ENCODE data around the gene PIK3CD.
A peak's percentile ranks its signal among the peaks of the same experiment; 100 is the strongest.

PIK3CD gene

GRCh38 chr1:9651565-9652378, at the start of gene PIK3CD:
Gene PIK3CD (plus strand): TSS chr1:9651731. CDS start chr1:9710456, 58,725 bp downstream.
- peak; percentile 62 for DNase-seq

- DNase-seq, result no peak
Measured at GRCh38 chr1:9601942-9602793, 49.4 kb upstream of the PIK3CD start.

GRCh38 chr1:9602794-9603167, 48.8 kb upstream of the PIK3CD start:
- no peak for DNase-seq

DNA sequence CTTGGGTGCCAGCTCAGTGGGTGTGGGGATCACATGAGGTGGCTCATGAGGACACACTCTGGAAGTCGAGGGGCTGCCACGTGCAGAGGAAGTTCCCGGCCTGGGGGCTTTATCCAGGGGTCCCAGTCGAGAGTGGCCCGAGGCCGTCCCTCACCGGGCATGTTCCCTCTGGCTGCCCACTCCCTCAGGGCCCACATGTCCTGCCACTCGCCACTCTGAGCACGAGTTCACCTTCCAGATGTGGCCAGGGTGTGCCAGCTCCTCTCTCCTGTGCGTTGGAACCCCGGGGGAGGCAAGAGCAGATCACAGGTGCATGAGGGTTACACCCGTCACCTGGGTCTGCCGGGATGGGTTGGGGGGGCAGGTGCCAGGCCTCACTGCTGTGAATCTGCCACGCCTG, 48.2 kb upstream of the PIK3CD start:
- no peak for DNase-seq

GRCh38 chr1:9603766-9604753, 47.5 kb upstream of the PIK3CD start:
- DNase-seq, result no peak

DNA sequence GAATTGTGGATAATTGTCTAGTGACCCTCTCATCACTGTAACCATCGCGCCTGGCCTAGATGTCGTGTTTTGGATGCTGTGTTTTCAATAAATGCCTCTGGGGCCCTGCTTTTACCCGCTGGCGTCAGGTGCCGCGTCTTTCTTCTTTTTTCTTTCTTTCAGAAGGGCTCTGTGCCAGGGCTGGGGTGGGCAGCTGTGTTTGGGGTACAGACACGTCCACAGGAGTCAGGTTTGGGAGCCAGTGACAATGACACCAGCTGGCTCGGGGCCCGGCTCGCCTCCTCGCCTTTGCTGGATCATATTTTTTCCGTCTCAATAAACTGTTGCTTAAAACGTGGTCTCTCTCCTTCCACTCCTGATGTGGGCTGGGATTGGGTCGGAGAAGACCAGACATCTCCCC, 46.7 kb upstream of the PIK3CD start:
- no peak for DNase-seq

- DNase-seq, result no peak
Measured at GRCh38 chr1:9605946-9606455, 45.5 kb upstream of the PIK3CD start.

- no peak for DNase-seq
Measured at GRCh38 chr1:9606458-9606857, 45.1 kb upstream of the PIK3CD start.

GRCh38 chr1:9606948-9607347, 44.6 kb upstream of the PIK3CD start:
- DNase-seq, result no peak

DNA sequence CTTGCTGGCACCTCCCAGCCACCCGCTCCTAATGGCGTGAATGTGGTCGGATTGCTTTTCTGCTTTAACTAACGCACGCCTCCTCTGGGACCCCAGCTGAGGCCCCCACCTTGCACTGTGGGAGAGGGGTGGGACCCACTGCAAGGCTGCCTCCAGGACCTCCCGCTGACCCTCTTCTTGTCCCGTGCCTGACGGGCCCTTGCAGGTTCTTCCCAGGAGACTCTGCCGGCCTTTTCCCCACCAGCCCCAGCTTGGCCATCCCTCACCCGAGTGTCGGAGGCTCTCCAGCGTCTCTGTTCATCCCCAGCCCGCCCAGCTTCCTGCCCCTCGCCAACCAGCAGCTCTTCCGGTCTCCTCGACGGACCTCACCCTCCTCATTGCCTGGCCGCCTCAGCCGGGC, 44.2 kb upstream of the PIK3CD start:
- no peak for DNase-seq

DNA sequence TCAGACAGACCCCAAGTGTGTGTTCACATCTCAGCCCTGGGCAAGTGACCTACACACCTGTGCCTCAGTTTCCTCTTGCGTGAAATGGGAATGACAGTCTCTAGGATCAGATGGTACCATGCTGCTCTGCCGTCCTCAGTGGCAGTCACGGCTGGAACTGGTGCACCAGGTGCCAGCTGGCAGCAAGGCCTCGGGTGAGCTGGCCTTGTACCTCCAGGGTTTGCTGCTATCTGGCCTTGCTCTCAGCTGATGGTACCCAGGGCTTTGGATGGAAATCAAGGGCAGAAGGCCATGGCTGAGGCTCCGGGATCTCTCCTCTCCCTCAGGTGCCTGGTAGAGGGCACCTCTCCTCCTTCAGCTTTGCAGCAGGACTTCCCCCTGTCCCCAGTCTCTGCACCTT, 41.5 kb upstream of the PIK3CD start:
- no peak for DNase-seq

DNA sequence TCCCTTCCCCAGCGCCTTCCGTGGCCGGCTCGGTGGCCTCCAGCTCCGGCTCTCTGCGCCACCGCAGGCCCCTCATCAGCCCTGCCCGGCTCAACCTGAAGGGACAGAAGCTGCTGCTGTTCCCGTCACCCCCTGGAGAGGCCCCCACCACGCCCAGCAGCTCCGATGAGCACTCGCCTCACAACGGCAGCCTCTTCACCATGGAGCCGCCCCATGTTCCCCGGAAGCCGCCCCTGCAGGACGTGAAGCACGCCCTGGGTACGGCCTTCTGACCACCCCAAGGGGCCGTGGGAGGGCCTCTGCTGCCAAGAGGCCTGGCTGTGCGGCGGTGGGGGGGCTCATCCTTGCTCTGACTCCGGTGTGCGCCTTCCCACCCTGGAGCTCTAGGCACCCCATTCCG, 41.0 kb upstream of the PIK3CD start:
- DNase-seq, result no peak

DNA sequence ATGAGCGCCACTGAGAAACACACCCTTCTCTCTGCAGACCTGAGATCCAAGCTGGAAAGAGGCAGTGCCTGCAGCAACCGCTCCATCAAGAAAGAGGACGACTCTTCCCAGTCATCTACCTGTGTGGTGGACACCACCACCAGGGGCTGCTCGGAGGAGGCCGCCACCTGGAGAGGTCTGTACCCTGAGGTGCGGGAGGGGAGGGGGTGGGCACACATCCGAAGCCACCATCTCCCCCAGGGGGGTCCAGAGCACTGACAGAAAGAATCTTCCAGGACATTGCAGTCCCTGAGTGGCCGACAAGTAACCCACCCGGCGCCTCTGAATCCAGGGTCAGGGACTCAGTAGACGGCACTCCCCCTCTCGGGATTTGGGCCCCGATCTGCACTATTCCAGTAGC, 39.8 kb upstream of the PIK3CD start:
- no peak for DNase-seq

- DNase-seq, result no peak
Measured at GRCh38 chr1:9612162-9612845, 39.2 kb upstream of the PIK3CD start.

GRCh38 chr1:9612871-9613624, 38.5 kb upstream of the PIK3CD start:
- DNase-seq, result no peak

- no peak for DNase-seq
Measured at GRCh38 chr1:9613625-9614299, 37.8 kb upstream of the PIK3CD start.

DNA sequence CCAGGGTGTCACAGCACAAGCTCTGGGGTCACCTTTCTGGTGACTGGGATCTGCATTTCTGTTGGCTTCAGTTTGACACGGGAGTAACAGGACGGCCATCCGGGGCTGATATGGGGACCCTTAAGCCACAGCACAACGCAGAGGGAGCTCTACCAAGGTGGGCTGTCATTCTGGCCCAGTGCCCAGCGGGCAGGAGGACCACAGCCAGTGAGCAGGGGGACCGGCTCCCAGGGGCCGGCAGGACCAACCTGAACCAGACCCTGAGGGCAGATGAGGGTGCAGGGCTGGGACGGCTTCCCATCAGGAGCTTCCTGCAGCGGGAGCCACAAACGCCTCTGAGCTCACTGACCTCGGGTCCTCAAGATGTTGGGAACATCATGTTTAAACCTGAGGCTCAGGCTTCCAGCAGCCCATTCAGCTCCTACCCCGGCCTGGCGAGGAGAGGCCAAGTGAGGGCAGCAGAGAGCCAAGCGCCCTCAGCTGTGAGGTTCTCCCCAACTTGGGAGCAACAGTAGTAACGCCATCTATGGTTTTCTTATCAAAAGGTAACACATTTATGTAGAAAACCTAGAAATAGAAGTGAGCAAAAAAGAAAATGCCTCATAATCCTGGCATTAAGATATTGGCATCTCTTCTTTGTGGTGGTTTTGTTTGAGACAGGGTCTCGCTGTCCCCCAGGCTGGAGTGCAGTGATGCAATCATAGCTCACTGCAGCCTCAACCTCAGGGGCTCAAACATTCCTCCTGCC, 36.0 kb upstream of the PIK3CD start:
- peak; percentile 62 for DNase-seq

DNA sequence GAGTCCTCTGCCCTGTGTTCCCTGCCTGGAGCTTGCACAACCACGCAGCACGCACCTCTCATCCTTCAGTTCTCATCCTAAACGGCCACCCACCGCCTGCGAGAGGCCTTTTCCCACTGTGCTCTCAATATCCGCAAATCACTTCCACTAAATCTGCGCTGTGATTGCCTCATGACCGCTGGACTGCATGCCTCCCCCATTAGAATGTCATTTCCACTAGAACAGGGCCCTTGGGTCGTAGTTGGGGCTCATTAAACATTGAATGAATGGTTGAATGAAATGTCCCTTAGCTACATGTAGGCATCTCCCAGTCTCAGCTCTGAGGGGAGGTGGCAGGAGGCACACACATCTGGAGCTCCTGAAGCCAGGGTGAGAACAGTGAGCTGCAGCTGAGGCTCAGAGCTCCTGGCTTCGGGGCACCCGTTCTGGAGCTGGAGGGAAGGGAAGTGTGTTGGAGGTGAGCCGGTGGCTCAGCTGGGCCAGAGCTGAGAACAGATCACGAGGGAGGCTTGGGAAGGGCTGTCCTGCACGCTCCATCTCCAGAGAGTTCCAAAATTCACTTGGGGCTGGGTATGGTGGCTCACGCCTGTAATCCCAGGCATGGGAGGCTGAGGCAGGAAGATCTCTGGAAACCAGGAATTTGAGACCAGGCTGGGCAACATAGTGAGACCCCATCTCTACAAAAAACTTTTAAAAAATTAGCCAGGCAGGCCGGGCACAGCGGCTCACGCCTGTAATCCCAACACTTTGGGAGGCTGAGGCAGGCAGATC, 32.4 kb upstream of the PIK3CD start:
- no peak for DNase-seq

GRCh38 chr1:9621032-9621431, 30.5 kb upstream of the PIK3CD start:
- no peak for DNase-seq
